ENCODE measurements around the gene TOR1A.
"Not testable (repeated sequence)": the region's sequence is repeated elsewhere in the genome, so short reads cannot be mapped to it uniquely, and the experiment has no call there.

TOR1A gene

GRCh38 chr9:129786481-129786880 lies 37.5 kb downstream of the TOR1A start:
- TF ChIP-seq CTCF (IDR thresholded peaks at IDR 0.05; ENCODE audit: low read depth, low read length) = no peak
- DNase-seq (ENCODE audit: extremely low read depth, low read depth) = no peak

DNA sequence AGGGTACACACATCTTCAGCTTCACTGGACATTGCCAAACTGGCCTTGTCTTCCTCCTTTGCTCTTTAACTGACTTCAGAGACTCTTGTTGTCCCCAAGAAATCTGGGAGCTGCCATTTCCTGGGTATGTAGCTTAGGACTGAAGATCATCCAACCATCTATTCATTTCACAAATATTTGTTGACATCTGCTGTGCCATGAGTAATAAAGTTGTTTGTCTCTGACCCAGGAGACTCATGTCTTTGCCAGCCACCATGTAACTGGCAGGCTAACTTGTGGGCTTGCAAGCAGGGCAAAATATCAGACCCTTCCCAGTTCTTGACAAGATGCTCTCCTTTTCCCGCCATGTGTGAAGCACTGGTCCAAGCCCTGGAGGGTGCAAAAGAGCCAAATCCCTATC lies 38.1 kb downstream of the TOR1A start:
- no peak for DNase-seq (ENCODE audit: extremely low read depth, low read depth)

DNA sequence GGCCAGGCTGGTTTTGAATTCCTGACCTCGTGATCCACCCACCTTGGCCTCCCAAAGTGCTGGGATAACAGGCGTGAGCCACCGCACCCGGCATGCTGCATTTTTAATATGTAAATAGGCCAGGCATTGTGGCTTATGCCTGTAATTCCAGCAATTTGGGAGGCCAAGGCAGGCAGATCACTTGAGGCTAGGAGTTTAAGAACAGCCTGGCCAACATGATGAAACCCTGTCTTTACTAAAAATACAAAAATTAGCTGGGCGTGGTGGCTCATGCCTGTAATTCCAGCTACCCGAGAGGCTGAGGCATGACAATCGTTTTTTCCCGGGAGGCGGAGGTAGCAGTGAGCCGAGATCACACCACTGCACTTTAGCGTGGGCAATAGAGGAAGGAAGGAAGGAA lies 39.0 kb downstream of the TOR1A start:
- DNase-seq (ENCODE audit: extremely low read depth, low read depth) = not testable (repeated sequence)

More for the DNA sequence above, 38.1 kb downstream of the TOR1A start:
- TF ChIP-seq CTCF (IDR thresholded peaks at IDR 0.05; ENCODE audit: low read depth, low read length) = no peak

GRCh38 chr9:129783516-129784361 lies 40.2 kb downstream of the TOR1A start:
- DNase-seq (ENCODE audit: extremely low read depth, low read depth) = no peak
- peak; percentile 86 for TF ChIP-seq CTCF (IDR thresholded peaks at IDR 0.05; ENCODE audit: low read depth, low read length)

- TF ChIP-seq CTCF (IDR thresholded peaks at IDR 0.05; ENCODE audit: low read depth, low read length) = no peak
- no peak for DNase-seq (ENCODE audit: extremely low read depth, low read depth)
Observed at GRCh38 chr9:129781981-129782380, 42.0 kb downstream of the TOR1A start.

- TF ChIP-seq CTCF (IDR thresholded peaks at IDR 0.05; ENCODE audit: low read depth, low read length) = no peak
- DNase-seq (ENCODE audit: extremely low read depth, low read depth) = no peak
Observed at GRCh38 chr9:129781131-129781530, 42.8 kb downstream of the TOR1A start.

GRCh38 chr9:129779560-129780190 lies 44.3 kb downstream of the TOR1A start:
- no peak for DNase-seq (ENCODE audit: extremely low read depth, low read depth)
- TF ChIP-seq CTCF (IDR thresholded peaks at IDR 0.05; ENCODE audit: low read depth, low read length) = no peak

Measured in AG09319 (cell line).